GM23338 (cell line): ENCODE results near the gene BCL11B.

ENCODE experiments used
- CTCF ChIP-seq, 2 experiments: fragments of 200-600 bp in 1 of 2; sonication (generic) in 1 of 2; conservative IDR thresholded peaks; 2 replicates each; pipeline versions ENCODE4 v1.5.1 to v1.6.1; 2016 to 2017; ENCODE audit warnings: antibody characterized with exemption in 2 of 2, low read depth in 2 of 2, mild to moderate bottlenecking in 2 of 2, moderate library complexity in 1 of 2
- EZH2 ChIP-seq: fragments of 200-600 bp; sonication (generic); IDR thresholded peaks from one replicate; pipeline ENCODE4 v1.8.0; 2017; ENCODE audit warnings: antibody characterized with exemption, mild to moderate bottlenecking, low read depth; ENCODE audit not compliant: unreplicated experiment
- EZH2phosphoT487 ChIP-seq: fragments of 200-600 bp; sonication (generic); IDR thresholded peaks from one replicate; pipeline ENCODE4 v1.8.1; 2018; ENCODE audit warnings: antibody characterized with exemption; ENCODE audit not compliant: unreplicated experiment
- POLR2AphosphoS5 ChIP-seq: IDR thresholded peaks from 2 replicates; pipeline ENCODE4 v1.6.1; 2016; ENCODE audit warnings: antibody characterized with exemption, low read depth
- STAT1 ChIP-seq: IDR thresholded peaks from one replicate; pipeline ENCODE4 v1.6.1; 2016; ENCODE audit warnings: antibody characterized with exemption; ENCODE audit not compliant: unreplicated experiment
- ZNF331 ChIP-seq: fragments of 250-450 bp; sonication (Bioruptor Pico); IDR thresholded peaks from 2 replicates; pipeline ENCODE4 v1.5.0; 2020; ENCODE audit warnings: low read depth, mild to moderate bottlenecking, moderate library complexity
- TF ChIP-seq, protein P1 (sequence below): IDR thresholded peaks from one replicate; pipeline ENCODE4 v1.6.1; 2018; ENCODE audit warnings: antibody characterized with exemption; ENCODE audit not compliant: unreplicated experiment

DNA sequence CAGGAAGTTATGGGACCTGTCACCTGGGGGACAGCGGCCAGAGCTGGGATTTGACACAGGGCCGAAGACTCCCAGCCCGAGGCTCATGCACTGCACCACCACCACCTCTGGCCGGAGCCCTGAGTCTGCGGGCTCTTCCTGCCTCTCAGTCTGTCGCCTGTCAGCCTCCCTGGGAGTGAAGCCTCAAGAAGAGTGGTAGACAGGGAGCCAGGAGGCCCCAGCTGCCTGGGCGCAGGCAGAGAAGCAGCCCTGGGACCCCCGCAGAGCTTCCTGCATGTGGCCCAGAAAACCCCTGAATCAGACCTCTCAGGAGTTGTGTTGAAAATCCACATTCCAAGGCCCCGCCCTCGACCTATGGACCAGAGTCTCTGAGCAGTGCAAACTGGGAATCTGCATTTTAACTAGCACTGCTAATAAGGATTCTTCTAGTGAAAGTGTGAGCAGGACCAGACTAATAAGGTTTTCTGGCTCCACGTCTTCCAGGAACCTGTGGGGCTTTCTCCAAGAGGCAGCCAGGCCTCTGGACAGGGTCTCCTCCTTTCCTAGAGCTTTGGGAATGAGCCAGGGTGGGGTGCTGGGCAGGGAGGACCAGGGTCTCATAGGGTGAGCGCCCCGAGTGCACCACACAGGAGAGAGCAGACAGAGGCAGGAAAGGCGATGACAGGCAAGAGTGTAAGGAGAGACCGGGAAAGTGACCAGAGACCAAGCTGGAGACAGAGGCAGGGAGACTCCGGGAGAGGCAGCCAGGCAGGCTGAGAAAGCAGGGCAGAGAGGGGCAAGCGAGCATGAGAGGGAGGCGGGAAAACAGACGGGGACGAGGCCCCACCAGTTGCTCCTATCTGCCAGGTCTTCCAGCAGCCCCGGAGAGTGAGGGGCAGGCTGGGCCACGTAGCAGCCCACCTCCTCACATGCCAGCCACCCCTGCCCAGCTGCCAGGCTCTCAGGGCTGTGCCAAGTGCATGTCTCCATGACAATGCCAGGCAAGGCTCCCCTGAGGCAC, 112.4 kb downstream of the BCL11B start:
- TF ChIP-seq CTCF (conservative IDR thresholded peaks at IDR 0.05; ENCODE audit: low read depth in 2 of 2) (no peak), EZH2 (no peak), ZNF331 (CRISPR knock-in tag) (no peak), POLR2AphosphoS5 (no peak), EZH2phosphoT487 (no peak), STAT1 (no peak)
- TF ChIP-seq, protein P1, sequence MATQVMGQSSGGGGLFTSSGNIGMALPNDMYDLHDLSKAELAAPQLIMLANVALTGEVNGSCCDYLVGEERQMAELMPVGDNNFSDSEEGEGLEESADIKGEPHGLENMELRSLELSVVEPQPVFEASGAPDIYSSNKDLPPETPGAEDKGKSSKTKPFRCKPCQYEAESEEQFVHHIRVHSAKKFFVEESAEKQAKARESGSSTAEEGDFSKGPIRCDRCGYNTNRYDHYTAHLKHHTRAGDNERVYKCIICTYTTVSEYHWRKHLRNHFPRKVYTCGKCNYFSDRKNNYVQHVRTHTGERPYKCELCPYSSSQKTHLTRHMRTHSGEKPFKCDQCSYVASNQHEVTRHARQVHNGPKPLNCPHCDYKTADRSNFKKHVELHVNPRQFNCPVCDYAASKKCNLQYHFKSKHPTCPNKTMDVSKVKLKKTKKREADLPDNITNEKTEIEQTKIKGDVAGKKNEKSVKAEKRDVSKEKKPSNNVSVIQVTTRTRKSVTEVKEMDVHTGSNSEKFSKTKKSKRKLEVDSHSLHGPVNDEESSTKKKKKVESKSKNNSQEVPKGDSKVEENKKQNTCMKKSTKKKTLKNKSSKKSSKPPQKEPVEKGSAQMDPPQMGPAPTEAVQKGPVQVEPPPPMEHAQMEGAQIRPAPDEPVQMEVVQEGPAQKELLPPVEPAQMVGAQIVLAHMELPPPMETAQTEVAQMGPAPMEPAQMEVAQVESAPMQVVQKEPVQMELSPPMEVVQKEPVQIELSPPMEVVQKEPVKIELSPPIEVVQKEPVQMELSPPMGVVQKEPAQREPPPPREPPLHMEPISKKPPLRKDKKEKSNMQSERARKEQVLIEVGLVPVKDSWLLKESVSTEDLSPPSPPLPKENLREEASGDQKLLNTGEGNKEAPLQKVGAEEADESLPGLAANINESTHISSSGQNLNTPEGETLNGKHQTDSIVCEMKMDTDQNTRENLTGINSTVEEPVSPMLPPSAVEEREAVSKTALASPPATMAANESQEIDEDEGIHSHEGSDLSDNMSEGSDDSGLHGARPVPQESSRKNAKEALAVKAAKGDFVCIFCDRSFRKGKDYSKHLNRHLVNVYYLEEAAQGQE: no peak
